NT2/D1 (cell line): ENCODE measurements around the gene SOX5.

ENCODE experiments used
- YY1 ChIP-seq: IDR thresholded peaks from 2 replicates; pipeline ENCODE4 v1.6.1; 2011; ENCODE audit not compliant: insufficient read length, insufficient read depth
- ZNF274 ChIP-seq: IDR thresholded peaks from 2 replicates; pipeline ENCODE4 v1.6.1; 2011; ENCODE audit warnings: mild to moderate bottlenecking, low read depth, low read length

- TF ChIP-seq ZNF274 (no peak), YY1 (no peak)
These were observed 380.1 kb downstream of the SOX5 start for GRCh38 chr12:23569356-23569755.
